HUES48 (cell line): Measurements from ENCODE around the gene FEZF1.

Experiments used
- H3K27ac ChIP-seq: one replicate; pipeline ENCODE4 v1.7.0; 2013; ENCODE audit warnings: low read depth, low read length, inconsistent platforms
- H3K27me3 ChIP-seq: 2 replicates; pipeline ENCODE4 v1.6.1; 2013; ENCODE audit warnings: mild to moderate bottlenecking, low read length; ENCODE audit not compliant: control insufficient read depth, insufficient read depth
- H3K36me3 ChIP-seq: 2 replicates; pipeline ENCODE4 v1.6.1; 2013; ENCODE audit warnings: low read length; ENCODE audit not compliant: control insufficient read depth, insufficient read depth
- H3K4me1 ChIP-seq: 2 replicates; pipeline ENCODE4 v1.6.1; 2013; ENCODE audit warnings: mild to moderate bottlenecking, low read length; ENCODE audit not compliant: control insufficient read depth, insufficient read depth
- H3K4me3 ChIP-seq: 2 replicates; pipeline ENCODE4 v1.5.1; 2013; ENCODE audit warnings: mild to moderate bottlenecking, low read depth, low read length
- H3K9ac ChIP-seq: 2 replicates; pipeline ENCODE4 v1.6.1; 2013; ENCODE audit warnings: mild to moderate bottlenecking, low read depth, low read length, moderate library complexity
- H3K9me3 ChIP-seq: 2 replicates; pipeline ENCODE4 v1.6.1; 2013; ENCODE audit warnings: low read length; ENCODE audit not compliant: control insufficient read depth, insufficient read depth

Gene FEZF1

GRCh38 chr7:122304319-122304975, at the start of gene FEZF1:
TSS of gene FEZF1 (minus strand) at chr7:122304750. CDS start at chr7:122304437, 313 bp downstream.
- Histone ChIP-seq H3K4me3 (peak within 1 kb of the TSS; percentile 83), H3K36me3 (no peaks in the 10 kb centered on the region), H3K27ac (peak within 1 kb of the TSS; percentile 53), H3K9ac (0 out of 2 replicates have a peak within 1 kb of the TSS, but pooled peaks have one; percentile 15), H3K27me3 (peaks cover 100% of the 10 kb centered on the region), H3K9me3 (no peaks in the 10 kb centered on the region), H3K4me1 (peaks cover 50% of the 10 kb centered on the region)

GRCh38 chr7:122352454-122352853, 47.9 kb upstream of the FEZF1 start:
- Histone ChIP-seq H3K4me3 (no peak overlapping the region), H3K9ac (no peak overlapping the region), H3K27me3 (no peaks in the 10 kb centered on the region), H3K9me3 (no peaks in the 10 kb centered on the region), H3K27ac (no peak overlapping the region), H3K36me3 (no peaks in the 10 kb centered on the region), H3K4me1 (peaks cover 23% of the 10 kb centered on the region)

GRCh38 chr7:122350701-122351100, 46.2 kb upstream of the FEZF1 start:
- Histone ChIP-seq H3K27me3 (no peaks in the 10 kb centered on the region), H3K4me1 (peaks cover 23% of the 10 kb centered on the region), H3K36me3 (no peaks in the 10 kb centered on the region), H3K9me3 (no peaks in the 10 kb centered on the region), H3K27ac (no peak overlapping the region), H3K9ac (no peak overlapping the region), H3K4me3 (no peak overlapping the region)

GRCh38 chr7:122344303-122344620, 39.7 kb upstream of the FEZF1 start:
- H3K4me1 ChIP-seq = peaks cover 19% of the 10 kb centered on the region
- no peaks in the 10 kb centered on the region for H3K36me3 ChIP-seq
- no peak overlapping the region for H3K4me3 ChIP-seq
- H3K27me3 ChIP-seq = no peaks in the 10 kb centered on the region
- H3K27ac ChIP-seq = no peak overlapping the region
- no peaks in the 10 kb centered on the region for H3K9me3 ChIP-seq
- no peak overlapping the region for H3K9ac ChIP-seq

DNA sequence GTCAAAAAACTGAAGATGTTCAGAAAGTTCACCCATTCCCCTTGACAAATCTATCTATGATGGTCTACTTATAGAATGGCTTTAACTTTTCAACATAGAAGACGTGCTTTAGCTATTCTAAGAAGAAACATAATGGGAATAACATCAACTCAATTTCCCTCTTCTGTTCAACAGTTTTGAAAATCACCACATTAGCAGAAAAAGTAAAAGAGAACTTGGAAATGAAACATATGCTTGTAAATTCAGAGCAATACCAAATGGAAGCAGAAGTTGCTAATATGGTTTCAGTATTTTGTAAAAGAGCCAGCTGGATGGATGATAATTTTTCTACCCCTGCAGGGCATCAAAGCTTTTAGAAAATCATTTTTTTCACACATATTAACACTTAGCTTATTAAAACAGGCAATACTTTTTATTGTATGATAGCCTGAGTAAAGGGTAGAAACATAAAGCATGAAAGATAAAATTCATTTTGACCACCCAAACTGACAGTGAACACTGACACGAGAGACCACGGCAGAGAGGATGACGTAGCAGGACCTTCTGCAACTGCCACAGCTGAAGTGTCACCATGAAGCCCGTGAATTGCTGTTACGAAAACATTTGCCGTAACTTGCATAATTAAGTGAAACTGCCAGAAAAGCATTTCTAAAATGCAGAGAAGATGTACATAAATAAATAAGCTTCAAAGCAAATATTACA, 39.2 kb upstream of the FEZF1 start:
- Histone ChIP-seq H3K9me3 (no peaks in the 10 kb centered on the region), H3K27ac (no peak overlapping the region), H3K9ac (no peak overlapping the region), H3K27me3 (no peaks in the 10 kb centered on the region), H3K4me1 (peaks cover 16% of the 10 kb centered on the region), H3K36me3 (no peaks in the 10 kb centered on the region), H3K4me3 (no peak overlapping the region)

- Histone ChIP-seq H3K4me3 (no peak overlapping the region), H3K27ac (no peak overlapping the region), H3K36me3 (no peaks in the 10 kb centered on the region), H3K9me3 (no peaks in the 10 kb centered on the region), H3K9ac (no peak overlapping the region), H3K27me3 (no peaks in the 10 kb centered on the region), H3K4me1 (peaks cover 38% of the 10 kb centered on the region)
Measured at GRCh38 chr7:122340427-122340826, 35.9 kb upstream of the FEZF1 start.

DNA sequence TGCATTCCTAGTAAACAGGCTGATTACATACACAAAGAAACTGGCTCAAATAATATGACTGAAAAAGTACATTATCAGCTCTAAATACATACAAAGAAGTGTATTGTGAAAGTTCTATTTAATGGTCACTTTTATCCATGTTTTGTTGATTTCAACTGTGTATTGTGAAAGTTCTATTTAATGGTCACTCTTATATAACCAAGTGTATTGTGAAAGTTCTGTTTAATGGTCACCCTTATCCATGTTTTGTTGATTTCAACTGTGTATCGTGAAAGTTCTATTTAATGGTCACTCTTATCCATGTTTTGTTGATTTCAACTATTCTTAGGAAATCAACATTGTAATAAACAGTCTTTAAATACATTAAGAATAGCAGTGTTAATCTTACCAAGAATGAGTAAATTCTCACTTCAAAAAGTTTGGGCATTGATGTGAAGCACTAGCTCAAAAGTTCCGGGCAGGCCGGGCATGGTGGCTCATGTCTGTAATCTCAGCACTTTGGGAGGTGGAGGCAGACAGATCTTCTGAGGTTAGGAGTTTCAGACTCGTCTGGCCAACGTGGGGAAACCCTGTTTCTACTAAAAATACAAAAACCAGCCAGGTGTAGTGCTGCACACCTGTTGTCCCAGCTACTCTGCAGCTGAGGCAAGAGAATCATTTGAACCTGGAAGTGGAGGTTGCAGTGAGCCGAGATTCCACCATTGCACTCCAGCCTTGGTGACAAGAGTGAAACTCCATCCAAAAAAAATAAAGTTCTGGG, 34.8 kb upstream of the FEZF1 start:
- no peak overlapping the region for H3K9ac ChIP-seq
- peaks cover 31% of the 10 kb centered on the region for H3K4me1 ChIP-seq
- no peak overlapping the region for H3K4me3 ChIP-seq
- H3K27me3 ChIP-seq = no peaks in the 10 kb centered on the region
- no peaks in the 10 kb centered on the region for H3K36me3 ChIP-seq
- H3K27ac ChIP-seq = no peak overlapping the region
- no peaks in the 10 kb centered on the region for H3K9me3 ChIP-seq

GRCh38 chr7:122337011-122337410, 32.5 kb upstream of the FEZF1 start:
- Histone ChIP-seq H3K27me3 (no peaks in the 10 kb centered on the region), H3K4me1 (peaks cover 21% of the 10 kb centered on the region), H3K27ac (peak overlapping the region; percentile 21), H3K9me3 (no peaks in the 10 kb centered on the region), H3K36me3 (no peaks in the 10 kb centered on the region), H3K9ac (no peak overlapping the region), H3K4me3 (no peak overlapping the region)

DNA sequence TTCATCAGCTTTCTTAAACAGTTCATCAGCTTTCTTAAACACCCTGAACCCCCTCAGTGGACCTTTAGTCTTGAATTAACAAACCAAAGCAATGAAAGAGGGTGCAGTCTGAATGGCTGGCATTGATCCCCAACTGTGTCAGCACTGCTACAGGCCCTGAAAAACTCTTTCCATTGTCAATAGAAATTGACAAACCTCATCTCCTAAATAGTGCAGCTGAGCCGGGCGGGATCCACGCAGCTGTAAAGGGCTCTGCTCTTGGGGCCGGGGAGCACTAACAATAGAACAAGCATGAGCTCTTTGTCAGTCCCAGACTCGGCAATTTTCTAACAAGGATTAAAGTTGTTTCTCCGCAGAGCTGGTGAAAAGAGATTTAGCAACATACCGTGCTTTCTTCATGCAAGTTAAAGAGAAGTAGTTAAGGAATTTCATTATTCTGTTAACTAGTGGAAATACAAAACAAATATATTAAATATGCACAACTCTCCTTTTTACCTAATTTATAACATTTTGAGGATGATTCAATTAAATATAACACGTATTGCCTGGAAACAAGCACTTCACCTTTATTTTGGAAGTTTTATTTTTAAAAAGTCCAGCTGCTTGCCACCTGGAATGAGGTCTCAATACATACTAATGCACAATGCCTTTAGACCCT, 24.7 kb upstream of the FEZF1 start:
- Histone ChIP-seq H3K9ac (no peak overlapping the region), H3K27ac (peak overlapping the region; percentile 61), H3K36me3 (no peaks in the 10 kb centered on the region), H3K4me1 (peaks cover 59% of the 10 kb centered on the region), H3K4me3 (peak overlapping the region; percentile 15; the same call in 1 of the 2 replicates), H3K9me3 (no peaks in the 10 kb centered on the region), H3K27me3 (no peaks in the 10 kb centered on the region)

- Histone ChIP-seq H3K36me3 (no peaks in the 10 kb centered on the region), H3K9me3 (no peaks in the 10 kb centered on the region), H3K9ac (no peak overlapping the region; the same call in 1 of the 2 replicates), H3K27ac (peak overlapping the region; percentile 61), H3K27me3 (no peaks in the 10 kb centered on the region), H3K4me3 (no peak overlapping the region), H3K4me1 (peaks cover 59% of the 10 kb centered on the region)
Measured at GRCh38 chr7:122327969-122328368, 23.4 kb upstream of the FEZF1 start.
